ENCODE measurements around the gene FOXJ3. TPM values are rescaled to one million over a fixed set of nuclear protein-coding genes. Genes with fewer than 3 reads are reported as not detected.
"Not testable (repeated sequence)": the region's sequence is repeated elsewhere in the genome, so short reads cannot be mapped to it uniquely, and the experiment has no call there.

The FOXJ3 gene
- total RNA-seq, 1 donor from 2014 or later = 30.9 TPM

DNA sequence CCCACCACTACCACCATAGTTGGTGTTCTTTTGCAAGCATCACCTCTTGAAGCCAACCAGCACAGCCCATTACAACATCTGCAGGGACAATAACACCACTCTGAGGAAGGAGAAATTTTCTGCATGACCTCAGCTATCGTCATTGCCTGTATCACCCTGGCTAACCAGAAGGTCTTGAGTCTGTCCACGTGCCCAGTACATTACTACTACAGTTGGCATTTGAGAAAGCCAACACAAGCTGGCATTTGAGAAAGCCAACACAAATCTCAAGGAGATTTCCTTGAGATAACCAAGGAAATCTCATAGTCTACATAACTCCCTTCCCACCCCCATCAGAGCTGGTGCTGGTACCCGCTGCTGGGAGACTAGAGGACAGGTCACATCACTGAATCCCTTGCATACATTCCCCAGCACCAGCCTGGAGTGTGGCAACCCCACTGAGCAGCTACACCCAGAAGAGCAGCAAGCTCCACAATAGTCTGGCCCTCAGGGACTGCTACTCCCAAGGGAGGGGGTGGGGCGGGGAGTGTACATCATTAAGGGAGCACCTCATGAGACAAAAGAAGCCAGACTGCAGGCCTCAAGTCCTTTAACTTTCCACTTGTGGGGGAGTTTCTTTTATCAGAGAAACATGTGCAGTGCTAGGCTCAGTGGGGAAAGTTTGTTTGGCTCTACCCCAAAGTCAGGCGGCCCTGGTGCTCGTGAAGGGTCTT is 124.5 kb downstream of the FOXJ3 start:
- peaks cover 5% of the 10 kb centered on the region for H3K36me3 Mint-ChIP-seq (ENCODE audit: low read depth)
- no peaks in the 10 kb centered on the region for H3K27me3 Mint-ChIP-seq (ENCODE audit: low read depth)
- peaks cover 3% of the 10 kb centered on the region for H3K9me3 Mint-ChIP-seq (ENCODE audit: low read depth)
- DNase-seq (ENCODE audit: low spot score) = no peak
- H3K4me1 Mint-ChIP-seq (ENCODE audit: low read depth) = peaks cover 22% of the 10 kb centered on the region
- TF ChIP-seq, protein P1, sequence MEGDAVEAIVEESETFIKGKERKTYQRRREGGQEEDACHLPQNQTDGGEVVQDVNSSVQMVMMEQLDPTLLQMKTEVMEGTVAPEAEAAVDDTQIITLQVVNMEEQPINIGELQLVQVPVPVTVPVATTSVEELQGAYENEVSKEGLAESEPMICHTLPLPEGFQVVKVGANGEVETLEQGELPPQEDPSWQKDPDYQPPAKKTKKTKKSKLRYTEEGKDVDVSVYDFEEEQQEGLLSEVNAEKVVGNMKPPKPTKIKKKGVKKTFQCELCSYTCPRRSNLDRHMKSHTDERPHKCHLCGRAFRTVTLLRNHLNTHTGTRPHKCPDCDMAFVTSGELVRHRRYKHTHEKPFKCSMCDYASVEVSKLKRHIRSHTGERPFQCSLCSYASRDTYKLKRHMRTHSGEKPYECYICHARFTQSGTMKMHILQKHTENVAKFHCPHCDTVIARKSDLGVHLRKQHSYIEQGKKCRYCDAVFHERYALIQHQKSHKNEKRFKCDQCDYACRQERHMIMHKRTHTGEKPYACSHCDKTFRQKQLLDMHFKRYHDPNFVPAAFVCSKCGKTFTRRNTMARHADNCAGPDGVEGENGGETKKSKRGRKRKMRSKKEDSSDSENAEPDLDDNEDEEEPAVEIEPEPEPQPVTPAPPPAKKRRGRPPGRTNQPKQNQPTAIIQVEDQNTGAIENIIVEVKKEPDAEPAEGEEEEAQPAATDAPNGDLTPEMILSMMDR (IDR thresholded peaks at IDR 0.05) = no peak
- H3K27ac Mint-ChIP-seq (ENCODE audit: unreplicated experiment) = no peak overlapping the region
- no peak overlapping the region for H3K4me3 Mint-ChIP-seq (ENCODE audit: unreplicated experiment)

DNA sequence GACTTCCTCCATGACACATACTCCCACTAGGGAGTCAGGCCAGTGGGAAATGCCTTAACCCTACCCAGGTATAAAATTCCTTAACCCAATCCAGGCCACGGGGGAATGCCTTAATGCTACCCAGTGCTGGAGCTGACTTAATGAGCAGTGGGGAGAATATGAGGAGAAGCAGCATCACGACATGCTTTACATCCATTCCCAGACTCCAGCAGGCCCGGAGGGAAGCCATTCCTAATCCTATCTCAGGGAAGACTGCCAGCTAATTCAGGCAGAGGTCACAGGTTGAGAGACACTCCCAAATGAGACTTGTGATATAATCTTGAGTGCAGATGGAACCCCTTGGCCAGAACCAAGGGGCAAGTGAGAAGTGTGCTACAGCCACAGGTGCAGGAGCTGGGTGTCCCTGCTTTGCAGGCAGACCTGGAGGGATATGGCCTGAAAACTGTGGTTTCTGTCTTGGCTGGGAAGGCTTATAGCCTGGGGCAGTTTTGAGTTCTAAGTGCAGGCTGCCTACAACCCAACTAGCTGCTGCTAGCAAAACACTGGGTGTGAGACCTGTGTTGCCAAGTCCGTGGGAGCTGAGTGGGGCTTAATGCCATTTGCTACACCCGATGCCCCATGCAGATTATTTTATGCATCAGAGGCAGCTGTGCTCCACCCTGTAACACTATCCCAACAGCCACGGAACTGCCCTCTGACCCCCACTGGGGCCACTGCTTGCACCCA is 125.3 kb downstream of the FOXJ3 start:
- H3K9me3 Mint-ChIP-seq (ENCODE audit: low read depth) = peaks cover 3% of the 10 kb centered on the region
- no peak for DNase-seq (ENCODE audit: low spot score)
- no peaks in the 10 kb centered on the region for H3K27me3 Mint-ChIP-seq (ENCODE audit: low read depth)
- peaks cover 7% of the 10 kb centered on the region for H3K36me3 Mint-ChIP-seq (ENCODE audit: low read depth)
- H3K27ac Mint-ChIP-seq (ENCODE audit: unreplicated experiment) = no peak overlapping the region
- H3K4me3 Mint-ChIP-seq (ENCODE audit: unreplicated experiment) = no peak overlapping the region
- H3K4me1 Mint-ChIP-seq (ENCODE audit: low read depth) = peaks cover 19% of the 10 kb centered on the region
- TF ChIP-seq, protein P1 (IDR thresholded peaks at IDR 0.05) = no peak

DNA sequence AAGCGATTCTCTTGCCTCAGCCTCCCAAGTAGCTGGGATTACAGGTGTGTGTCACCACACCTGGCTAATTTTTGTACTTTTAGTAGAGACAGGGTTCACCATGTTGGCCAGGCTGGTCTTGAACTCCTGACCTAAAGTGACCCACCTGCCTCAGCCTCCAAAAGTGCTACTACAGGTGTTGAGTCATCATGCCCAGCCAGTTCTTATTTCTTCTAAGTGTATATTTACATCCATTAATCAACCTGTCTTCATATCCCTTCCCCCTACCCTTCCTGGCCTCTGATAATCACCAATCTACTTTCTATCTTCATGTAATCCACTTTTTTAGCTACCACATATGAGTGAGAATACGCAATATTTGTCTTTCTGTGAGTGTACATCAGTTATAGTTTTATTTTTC is 128.1 kb downstream of the FOXJ3 start:
- Mint-ChIP-seq H3K9me3 (ENCODE audit: low read depth) (peaks cover 13% of the 10 kb centered on the region), H3K36me3 (ENCODE audit: low read depth) (peaks cover 18% of the 10 kb centered on the region)
- not testable (repeated sequence) for H3K4me3 Mint-ChIP-seq (ENCODE audit: unreplicated experiment); H3K27me3 Mint-ChIP-seq (ENCODE audit: low read depth); H3K4me1 Mint-ChIP-seq (ENCODE audit: low read depth); H3K27ac Mint-ChIP-seq (ENCODE audit: unreplicated experiment); DNase-seq (ENCODE audit: low spot score)

DNA sequence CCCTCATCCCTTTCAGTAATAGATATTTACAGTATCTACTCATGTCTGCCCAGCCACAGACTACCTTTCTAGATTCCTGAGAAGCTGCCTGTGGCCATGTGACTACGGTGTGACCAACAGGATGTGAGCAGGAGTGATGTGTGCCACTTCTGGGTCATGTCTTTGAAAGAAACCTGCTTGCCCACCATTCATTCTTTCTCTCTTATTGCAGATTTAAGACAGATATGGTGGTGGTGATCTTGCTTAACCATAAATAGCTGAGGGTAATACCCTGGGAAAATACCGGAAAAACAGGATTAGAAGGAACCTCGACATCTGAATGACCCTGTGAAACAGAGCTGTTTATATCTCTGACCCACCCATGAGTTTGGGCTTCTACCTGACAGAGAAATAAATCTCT is 128.9 kb downstream of the FOXJ3 start:
- H3K27ac Mint-ChIP-seq (ENCODE audit: unreplicated experiment) = no peak overlapping the region
- peaks cover 15% of the 10 kb centered on the region for H3K9me3 Mint-ChIP-seq (ENCODE audit: low read depth)
- H3K27me3 Mint-ChIP-seq (ENCODE audit: low read depth) = no peaks in the 10 kb centered on the region
- H3K4me1 Mint-ChIP-seq (ENCODE audit: low read depth) = peaks cover 5% of the 10 kb centered on the region
- TF ChIP-seq, protein P1 (IDR thresholded peaks at IDR 0.05) = no peak
- DNase-seq (ENCODE audit: low spot score) = no peak
- H3K36me3 Mint-ChIP-seq (ENCODE audit: low read depth) = peaks cover 21% of the 10 kb centered on the region
- no peak overlapping the region for H3K4me3 Mint-ChIP-seq (ENCODE audit: unreplicated experiment)

DNA sequence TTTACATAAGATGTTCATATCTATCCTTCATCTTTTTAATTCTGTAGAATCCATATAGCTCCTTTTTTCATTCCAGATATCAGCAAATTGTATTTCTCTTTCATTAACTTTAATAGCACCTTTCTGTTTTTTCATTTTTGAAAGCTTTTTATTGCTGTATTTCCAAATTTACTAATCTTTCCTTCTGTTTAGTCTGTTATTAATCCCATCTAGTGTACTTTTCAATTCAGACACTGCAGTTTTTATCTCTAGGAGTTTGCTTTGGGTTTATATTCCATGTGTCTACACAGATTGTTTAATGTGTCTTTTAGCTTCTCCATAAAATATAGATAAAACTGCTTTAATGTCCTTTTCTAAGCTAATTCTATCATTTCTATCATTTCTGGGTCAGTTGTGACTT is 133.0 kb downstream of the FOXJ3 start:
- no peak for DNase-seq (ENCODE audit: low spot score)
- no peaks in the 10 kb centered on the region for H3K27me3 Mint-ChIP-seq (ENCODE audit: low read depth)
- peaks cover 30% of the 10 kb centered on the region for H3K36me3 Mint-ChIP-seq (ENCODE audit: low read depth)
- H3K9me3 Mint-ChIP-seq (ENCODE audit: low read depth) = peaks cover 12% of the 10 kb centered on the region
- no peaks in the 10 kb centered on the region for H3K4me1 Mint-ChIP-seq (ENCODE audit: low read depth)
- no peak overlapping the region for H3K27ac Mint-ChIP-seq (ENCODE audit: unreplicated experiment)
- no peak overlapping the region for H3K4me3 Mint-ChIP-seq (ENCODE audit: unreplicated experiment)
- TF ChIP-seq, protein P1 (IDR thresholded peaks at IDR 0.05) = no peak

All from chondrocyte (in vitro differentiated cells).